HG03159 (cell line): Measurements from ENCODE around the gene PTPRO.

Source experiments
- ATAC-seq: cut with Tn5 transposase; IDR thresholded peaks from one replicate; pipeline ENCODE4 v1.9.1; 2021; ENCODE audit warnings: mild to moderate bottlenecking, moderate library complexity; ENCODE audit not compliant: unreplicated experiment

PTPRO gene

GRCh38 chr12:15522574-15523187 is 200.4 kb downstream of the PTPRO start:
- peak; percentile 35 for ATAC-seq

- no peak for ATAC-seq
These were observed 203.1 kb downstream of the PTPRO start for GRCh38 chr12:15525441-15525840.

GRCh38 chr12:15526033-15526432 is 203.7 kb downstream of the PTPRO start:
- peak; percentile 100 for ATAC-seq

- no peak for ATAC-seq
These were observed 205.1 kb downstream of the PTPRO start for GRCh38 chr12:15527201-15528080.

- ATAC-seq = no peak
These were observed 206.4 kb downstream of the PTPRO start for GRCh38 chr12:15528666-15529065.

- ATAC-seq = no peak
These were observed 208.1 kb downstream of the PTPRO start for GRCh38 chr12:15530361-15530760.

GRCh38 chr12:15532364-15532977 is 210.2 kb downstream of the PTPRO start:
- peak; percentile 72 for ATAC-seq

- ATAC-seq = peak; percentile 90
These were observed 212.0 kb downstream of the PTPRO start for GRCh38 chr12:15534322-15534721.

- no peak for ATAC-seq
These were observed 212.6 kb downstream of the PTPRO start for GRCh38 chr12:15534874-15535273.

GRCh38 chr12:15535352-15535781 is 213.1 kb downstream of the PTPRO start:
- no peak for ATAC-seq

- no peak for ATAC-seq
These were observed 214.1 kb downstream of the PTPRO start for GRCh38 chr12:15536446-15536845.

GRCh38 chr12:15538881-15539280 is 216.6 kb downstream of the PTPRO start:
- no peak for ATAC-seq

GRCh38 chr12:15540005-15540404 is 217.7 kb downstream of the PTPRO start:
- ATAC-seq = no peak

GRCh38 chr12:15540469-15540872 is 218.2 kb downstream of the PTPRO start:
- ATAC-seq = no peak

GRCh38 chr12:15541996-15542631 is 219.8 kb downstream of the PTPRO start:
- no peak for ATAC-seq

- no peak for ATAC-seq
These were observed 221.0 kb downstream of the PTPRO start for GRCh38 chr12:15543347-15543746.

- ATAC-seq = no peak
These were observed 222.3 kb downstream of the PTPRO start for GRCh38 chr12:15544589-15544988.

- ATAC-seq = no peak
These were observed 223.0 kb downstream of the PTPRO start for GRCh38 chr12:15545334-15545733.

GRCh38 chr12:15546102-15546701 is 223.9 kb downstream of the PTPRO start:
- ATAC-seq = peak; percentile 85

GRCh38 chr12:15547063-15547462 is 224.8 kb downstream of the PTPRO start:
- no peak for ATAC-seq

- no peak for ATAC-seq
These were observed 225.4 kb downstream of the PTPRO start for GRCh38 chr12:15547691-15548090.
